NCI-H2196 (cell line): Measurements from ENCODE around the gene ARRB1.
A peak's percentile ranks its signal among the peaks of the same experiment; 100 is the strongest.

Experiments used
- DNase-seq: peaks from one replicate; lab custom pipeline; 2025; ENCODE audit not compliant: unreplicated experiment; lab: John Stamatoyannopoulos, UW

The ARRB1 gene

GRCh38 chr11:75262961-75263852 is 88.3 kb downstream of the ARRB1 start:
- no peak for DNase-seq

GRCh38 chr11:75262436-75262835 is 89.0 kb downstream of the ARRB1 start:
- DNase-seq = no peak

DNA sequence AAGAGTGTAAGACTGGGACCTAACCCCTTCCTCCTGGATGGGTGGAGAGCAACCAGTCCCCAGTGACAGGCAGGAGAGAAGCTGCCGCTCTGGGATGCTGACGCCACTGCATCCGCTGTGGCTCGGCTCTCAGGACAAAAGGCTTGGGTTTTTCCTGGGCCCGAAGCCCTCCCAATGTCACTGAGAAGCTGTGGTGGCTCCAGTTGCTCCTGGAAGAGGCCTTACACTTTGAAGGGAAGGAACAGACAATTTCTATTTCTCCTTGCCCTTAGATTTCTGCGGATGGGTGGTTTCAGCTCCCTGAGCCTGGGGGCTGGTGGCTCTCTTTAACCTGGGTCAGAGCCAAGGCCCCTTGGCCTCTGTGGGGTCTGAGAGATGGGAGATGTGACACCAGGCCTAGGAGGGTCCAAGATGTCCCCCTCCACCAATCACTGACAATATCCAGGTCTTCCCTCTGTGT is 89.5 kb downstream of the ARRB1 start:
- DNase-seq = no peak

GRCh38 chr11:75260396-75261170 is 90.9 kb downstream of the ARRB1 start:
- DNase-seq = no peak

DNA sequence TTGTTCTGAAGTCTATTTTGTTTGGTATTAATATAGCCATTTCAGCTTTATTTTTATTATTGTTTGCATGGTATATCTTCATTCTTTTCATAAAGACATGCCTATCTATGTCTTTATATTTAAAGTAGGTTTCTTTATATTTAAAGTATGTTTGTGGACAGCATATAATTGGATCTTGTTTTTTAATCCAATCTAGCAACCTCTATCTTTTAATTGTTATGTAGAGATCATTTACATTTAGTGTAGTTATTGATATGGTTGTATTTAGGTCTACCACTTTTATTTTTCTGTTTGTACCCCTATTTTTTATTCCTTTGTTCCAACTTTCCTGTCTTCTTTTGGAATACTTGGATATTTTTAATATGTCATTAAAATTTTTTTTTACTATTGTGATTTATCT is 97.1 kb downstream of the ARRB1 start:
- no peak for DNase-seq

GRCh38 chr11:75249704-75250103 is 101.8 kb downstream of the ARRB1 start:
- DNase-seq = no peak

DNA sequence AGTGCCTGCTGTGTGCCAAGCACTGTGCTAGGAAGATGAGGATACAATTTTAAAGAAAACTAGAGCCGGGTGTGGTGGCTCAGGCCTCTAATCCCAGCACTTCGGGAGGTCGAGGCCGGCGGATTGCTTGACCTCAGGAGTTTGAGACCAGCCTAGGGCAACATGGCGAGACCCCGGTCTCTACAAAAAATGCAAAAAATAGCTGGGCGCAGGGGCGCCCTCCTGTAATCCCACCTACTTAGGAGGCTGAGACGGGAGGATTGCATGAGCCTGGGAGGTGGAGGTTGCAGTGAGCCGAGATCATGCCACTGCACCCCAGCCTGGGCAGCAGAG is 102.6 kb downstream of the ARRB1 start:
- no peak for DNase-seq

- DNase-seq = no peak
These were observed 104.7 kb downstream of the ARRB1 start for GRCh38 chr11:75246671-75247350.

DNA sequence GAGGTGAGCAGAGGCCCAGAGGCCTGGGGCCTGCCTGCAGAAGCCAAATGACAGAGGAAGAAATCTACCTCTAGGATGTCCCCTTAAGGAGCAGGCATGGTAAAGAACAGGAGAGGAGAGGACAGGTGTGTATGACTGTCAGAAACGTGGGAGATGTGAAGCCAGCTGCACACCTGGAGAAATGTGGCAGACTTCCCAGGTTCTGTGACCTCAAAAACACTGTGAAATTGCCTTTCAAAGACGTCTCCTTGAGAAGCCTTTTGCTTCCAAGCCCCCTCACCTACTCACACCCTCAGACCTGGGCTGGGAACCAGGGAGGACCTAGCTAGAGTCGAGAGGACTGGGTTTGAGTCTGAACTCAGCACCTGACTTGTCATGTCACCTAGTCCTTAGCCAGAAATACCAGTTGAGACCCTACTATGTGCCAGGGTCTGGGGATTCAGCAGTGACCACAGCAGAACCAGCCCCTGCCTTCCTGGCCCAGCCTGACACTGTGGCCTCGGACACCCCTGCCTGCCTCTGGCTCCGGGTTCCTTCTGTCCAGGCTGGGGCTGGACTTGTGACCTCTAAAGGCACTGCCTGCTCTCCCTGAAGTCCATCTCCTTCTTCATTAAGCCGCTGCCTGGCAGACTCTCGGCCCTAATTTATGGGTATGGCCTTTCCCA is 105.3 kb downstream of the ARRB1 start:
- no peak for DNase-seq

DNA sequence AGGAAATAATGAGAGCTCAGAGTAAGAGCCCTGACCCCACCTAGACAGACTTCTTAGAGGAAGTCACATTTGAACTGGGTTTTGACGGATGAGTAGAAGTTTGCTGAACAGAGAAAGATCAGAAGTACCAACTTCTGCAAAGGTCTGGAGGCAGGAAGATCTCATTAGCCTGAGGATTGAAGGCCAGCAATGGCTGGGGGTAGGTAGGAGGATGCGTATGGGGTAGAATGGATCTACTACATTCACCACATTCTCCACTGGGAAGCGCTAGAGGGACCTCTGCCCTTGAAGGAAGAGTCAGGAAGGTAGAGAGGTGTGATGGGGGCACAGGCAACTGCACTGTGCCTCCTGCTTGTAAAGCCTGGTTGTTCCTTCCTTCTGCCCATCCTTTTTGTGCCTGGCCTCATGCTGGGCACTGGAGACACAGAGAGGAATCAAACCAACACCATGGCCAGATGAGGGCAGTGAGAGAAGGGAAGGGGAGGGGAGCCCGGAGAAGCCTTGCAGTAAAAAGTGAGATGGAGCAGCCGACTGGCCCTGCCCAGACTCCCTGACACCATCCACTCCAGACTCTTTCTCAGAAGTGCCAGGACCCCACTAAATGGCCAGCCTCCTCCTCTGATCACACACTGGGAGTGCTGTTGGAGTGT is 106.0 kb downstream of the ARRB1 start:
- no peak for DNase-seq

DNA sequence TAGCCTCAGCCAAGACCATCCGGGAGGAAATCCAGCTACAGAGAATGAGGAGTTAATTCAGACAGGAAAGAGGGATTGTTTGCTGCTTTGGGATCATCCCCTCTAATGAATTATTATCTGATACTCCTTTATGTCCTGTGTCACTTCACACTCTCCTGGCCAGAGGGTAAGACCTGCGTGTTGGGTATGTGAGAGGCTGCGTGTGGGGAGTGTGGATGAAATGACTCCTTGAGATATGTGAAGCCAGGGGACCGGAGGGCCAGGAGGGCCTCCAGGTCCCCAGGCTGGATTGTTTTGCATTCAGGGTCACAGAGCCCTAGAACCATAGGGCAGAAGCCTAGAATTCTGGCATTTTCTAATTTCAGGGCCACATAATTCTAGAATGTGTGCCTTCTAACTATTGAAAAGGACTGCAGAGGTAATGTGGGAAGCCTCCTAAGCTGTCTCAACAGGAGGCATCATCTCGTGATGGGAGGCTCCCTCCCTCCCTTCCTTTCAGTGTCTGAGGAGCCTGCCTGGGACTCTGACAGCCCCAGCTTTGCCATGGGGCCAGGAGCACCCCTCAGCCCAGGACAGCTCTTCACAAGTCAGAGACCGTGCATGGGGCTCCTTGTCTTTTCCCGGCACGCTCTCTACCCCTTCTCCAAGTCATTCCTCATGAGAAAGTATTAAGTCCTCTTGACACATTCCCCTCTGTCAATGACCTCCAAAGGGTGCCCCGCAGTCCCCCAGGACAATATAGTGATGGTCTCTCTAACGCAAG is 107.2 kb downstream of the ARRB1 start:
- no peak for DNase-seq

GRCh38 chr11:75242722-75243600 is 108.5 kb downstream of the ARRB1 start:
- no peak for DNase-seq

GRCh38 chr11:75241906-75242644 is 109.4 kb downstream of the ARRB1 start:
- DNase-seq = no peak

- peak; percentile 92 for DNase-seq
These were observed 110.2 kb downstream of the ARRB1 start for GRCh38 chr11:75241036-75241905.

DNA sequence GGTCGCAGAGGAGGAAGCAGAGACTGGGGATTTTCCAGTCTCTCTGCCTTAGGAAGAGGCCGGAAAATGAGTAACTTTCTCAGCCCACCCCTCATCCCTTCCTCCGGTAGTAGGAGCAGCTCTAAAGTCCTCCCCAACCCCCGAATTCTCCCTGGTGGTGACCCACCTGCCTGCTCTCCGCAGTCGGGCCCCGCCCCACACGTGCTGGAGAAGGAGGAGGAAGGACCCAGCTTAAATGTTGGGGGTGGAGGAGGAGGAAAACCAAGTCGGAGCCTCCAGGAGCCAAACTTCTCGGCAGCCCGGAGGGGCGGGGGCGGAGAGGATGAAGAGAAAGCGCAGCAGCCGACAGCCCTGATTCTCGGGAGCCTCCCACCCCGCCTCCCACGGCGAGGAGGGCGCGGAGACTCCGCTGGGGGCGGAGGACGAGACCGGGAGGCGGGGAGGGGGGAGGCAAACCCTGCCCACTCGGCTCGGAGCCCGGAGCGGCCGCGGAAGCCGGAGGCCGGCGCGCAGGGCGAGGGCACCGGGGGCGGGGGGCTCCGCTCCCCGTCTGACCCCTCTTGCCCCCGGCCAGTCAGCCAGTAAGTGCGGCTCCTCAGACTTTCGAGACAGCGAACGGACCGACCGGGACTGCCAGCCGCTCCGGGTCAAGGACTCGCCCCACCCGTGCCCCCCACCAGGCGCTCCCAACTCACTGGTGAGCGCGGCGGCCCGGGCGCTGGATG is 111.0 kb downstream of the ARRB1 start, which contains the start of gene TPBGL:
TPBGL (plus strand) TSS at position 464 of the 725 bp plus-strand sequence. CDS start 276 bp downstream, outside the sequence.
- DNase-seq = peak; percentile 64

DNA sequence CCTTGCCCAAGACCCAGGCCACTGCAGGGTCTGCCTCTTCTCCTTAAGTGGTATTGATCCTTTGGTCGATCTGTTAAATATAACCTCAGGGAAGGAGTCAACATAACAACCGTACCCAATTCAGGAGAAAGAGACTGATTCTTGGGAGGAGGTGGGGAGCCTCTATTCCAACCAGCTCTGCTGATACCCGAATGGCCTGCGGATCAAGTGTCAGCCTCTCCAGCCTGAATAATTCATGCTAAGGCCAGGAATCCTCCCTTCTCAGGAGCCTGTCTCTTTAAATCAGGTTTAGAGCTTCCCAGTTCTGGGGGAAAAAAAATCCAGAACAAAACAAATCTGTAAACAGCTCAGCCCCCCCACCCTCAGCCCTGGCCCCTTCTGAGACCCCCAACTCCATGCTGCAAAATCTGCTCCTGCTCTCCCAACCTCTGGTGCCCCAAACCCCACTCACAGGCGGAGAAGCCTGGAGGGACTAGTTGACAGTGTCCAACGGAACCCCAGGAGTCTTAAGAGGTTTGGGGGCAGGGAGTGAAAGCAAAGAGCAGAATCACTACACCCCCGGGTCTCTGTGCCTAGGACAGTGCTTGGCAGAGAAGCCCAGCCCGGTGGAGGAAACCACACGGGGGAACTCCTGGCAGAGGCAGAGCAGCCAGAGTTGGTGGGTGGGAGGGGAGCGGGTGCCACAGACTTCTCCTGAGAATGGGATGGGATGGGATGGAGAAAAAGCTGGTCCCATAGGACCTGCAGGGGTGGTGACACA is 111.8 kb downstream of the ARRB1 start:
- no peak for DNase-seq
